SK-N-SH (cell line): ENCODE results near the gene NAPB.

Source experiments
- CTCF ChIP-seq: fragments of 200-600 bp; sonication (generic); IDR thresholded peaks from 2 replicates; pipeline ENCODE4 v1.6.1; 2017; ENCODE audit warnings: antibody characterized with exemption, mild to moderate bottlenecking, moderate library complexity
- NFIC ChIP-seq: IDR thresholded peaks from 2 replicates; pipeline ENCODE4 v1.4.0; 2012; ENCODE audit warnings: borderline replicate concordance
- PBX3 ChIP-seq: IDR thresholded peaks from 2 replicates; pipeline ENCODE4; 2012
- SIN3A ChIP-seq: IDR thresholded peaks from 2 replicates; pipeline ENCODE4 v1.6.1; 2012; ENCODE audit warnings: low read depth, mild to moderate bottlenecking, low read length, moderate library complexity, borderline replicate concordance
- TEAD4 ChIP-seq: IDR thresholded peaks from 2 replicates; pipeline ENCODE4 v1.4.0; 2012; ENCODE audit warnings: mild to moderate bottlenecking, borderline replicate concordance; ENCODE audit not compliant: insufficient read depth
- ZBTB33 ChIP-seq: IDR thresholded peaks from 2 replicates; pipeline ENCODE4 v1.4.0; 2012; ENCODE audit warnings: low read depth, borderline replicate concordance

GRCh38 chr20:23337312-23337711 is 84.0 kb downstream of the NAPB start:
- TF ChIP-seq PBX3 = no peak
- no peak for TF ChIP-seq ZBTB33
- TF ChIP-seq CTCF = no peak
- no peak for TF ChIP-seq TEAD4
- TF ChIP-seq NFIC = no peak
- no peak for TF ChIP-seq SIN3A
